HCT116 (cell line): ENCODE data around the gene SRF. TPM values are rescaled to one million over a fixed set of nuclear protein-coding genes. Genes with fewer than 3 reads are reported as not detected.

Experiments used
- ATAC-seq: fragments of 200-7000 bp; cut with Tn5 transposase; 2 replicates; pipeline ENCODE4 v1.9.1; 2020; ENCODE audit warnings: mild to moderate bottlenecking, moderate library complexity
- BruUV-seq: library from RNA; stranded (reverse); fragments of 400-500 nt; replicated peaks from 2 replicates; lab custom pipeline; 2021; lab: Mats Ljungman, UMichigan
- CTCF ChIA-PET: fragments of 300-600 bp; sonication (Branson Sonifier 250); formaldehyde crosslinking; loops from one replicate; lab custom pipeline; 2021; ENCODE audit warnings: antibody characterized with exemption; lab: Charles Lee
- POLR2A ChIA-PET: fragments of 300-600, 350-600 bp; sonication (Branson Sonifier 250); formaldehyde crosslinking; loops from one replicate; lab custom pipeline; 2021; ENCODE audit warnings: antibody characterized with exemption; lab: Charles Lee
- RAD21 ChIA-PET, 2 experiments: fragments of 300-600 bp; sonication (Branson Sonifier 250); formaldehyde crosslinking; loops; one replicate each; lab custom pipeline; 2023; ENCODE audit warnings: low total read pairs in 2 of 2; ENCODE audit not compliant: uncharacterized antibody in 2 of 2, unreplicated experiment in 2 of 2, low non-redundant PET in 1 of 2; lab: Charles Lee
- DNase-seq: peaks from one replicate; pipeline ENCODE4 v3.0.0-alpha.2; 2010; ENCODE audit warnings: low read depth, low spot score
- H2AFZ ChIP-seq: fragments of 200-600 bp; shearing (Covaris generic), sonication (generic); 2 replicates; pipeline ENCODE4 v1.6.1; 2017; ENCODE audit warnings: low read depth, mixed run types, mixed read lengths, antibody characterized with exemption, low read length; ENCODE audit not compliant: poor library complexity, severe bottlenecking
- H3K27ac ChIP-seq: 2 replicates; pipeline ENCODE4 v1.5.1; 2012; ENCODE audit warnings: low read depth, low read length
- H3K27me3 ChIP-seq: fragments of 200-600 bp; sonication (generic); 2 replicates; pipeline ENCODE4 v1.6.1; 2016; ENCODE audit warnings: mixed run types, low read length, mixed read lengths; ENCODE audit not compliant: insufficient read depth
- H3K36me3 ChIP-seq, 2 experiments: fragments of 200-500 bp in 1 of 2; fragments of 200-600 bp in 1 of 2; sonication (Bioruptor generic) in 1 of 2; sonication (generic) in 1 of 2; 2 replicates each; pipeline versions ENCODE4 v1.5.1 to v1.6.1; 2014 to 2016; ENCODE audit warnings: low read length in 2 of 2, inconsistent platforms in 1 of 2, mixed read lengths in 1 of 2, mixed run types in 1 of 2; ENCODE audit not compliant: insufficient read depth in 2 of 2, control insufficient read depth in 1 of 2
- H3K4me1 ChIP-seq, 2 experiments: fragments of 200-600 bp in 1 of 2; sonication (generic) in 1 of 2; 2 replicates each; pipeline versions ENCODE4 v1.5.1 to v1.6.1; 2012 to 2017; ENCODE audit warnings: low read length in 2 of 2, inconsistent platforms in 1 of 2, mild to moderate bottlenecking in 1 of 2, mixed read lengths in 1 of 2, mixed run types in 1 of 2, moderate library complexity in 1 of 2; ENCODE audit not compliant: insufficient read depth in 2 of 2, control insufficient read depth in 1 of 2
- H3K4me2 ChIP-seq: fragments of 200-600 bp; sonication (generic); 2 replicates; pipeline ENCODE4 v1.6.1; 2017; ENCODE audit warnings: mixed run types, low read length, mixed read lengths
- H3K4me3 ChIP-seq, 2 experiments: fragments of 200-600 bp in 1 of 2; sonication (generic) in 1 of 2; replicated peaks in 1 of 2; 2 replicates each; pipeline ENCODE4 v1.5.1; 2011 to 2016; ENCODE audit warnings: low read length in 2 of 2, control low read depth in 1 of 2, low read depth in 1 of 2, mild to moderate bottlenecking in 1 of 2, mixed read lengths in 1 of 2, mixed run types in 1 of 2
- H3K79me2 ChIP-seq: fragments of 200-600 bp; sonication (generic); 2 replicates; pipeline ENCODE4 v1.6.1; 2017; ENCODE audit warnings: mild to moderate bottlenecking, mixed run types, low read length, moderate library complexity, mixed read lengths; ENCODE audit not compliant: insufficient read depth
- H3K9ac ChIP-seq: fragments of 200-600 bp; sonication (generic); 2 replicates; pipeline ENCODE4 v1.6.1; 2016; ENCODE audit warnings: low read length, mixed read lengths
- H3K9me2 ChIP-seq: fragments of 200-600 bp; sonication (generic), shearing (Covaris generic); 2 replicates; pipeline ENCODE4 v1.6.1; 2017; ENCODE audit warnings: mixed run types, mild to moderate bottlenecking, moderate library complexity; ENCODE audit not compliant: insufficient read depth
- H3K9me3 ChIP-seq, 2 experiments: fragments of 200-500 bp in 1 of 2; fragments of 200-600 bp in 1 of 2; sonication (Bioruptor generic) in 1 of 2; sonication (generic) in 1 of 2; 2 replicates each; pipeline ENCODE4 v1.6.1; 2014 to 2017; ENCODE audit warnings: low read length in 2 of 2, mixed read lengths in 2 of 2, inconsistent platforms in 1 of 2, low read depth in 1 of 2, mild to moderate bottlenecking in 1 of 2, mixed run types in 1 of 2, moderate library complexity in 1 of 2; ENCODE audit not compliant: control insufficient read depth in 1 of 2, insufficient read depth in 1 of 2
- H4K20me1 ChIP-seq: fragments of 200-600 bp; sonication (generic), shearing (Covaris generic); 2 replicates; pipeline ENCODE4 v1.6.1; 2017; ENCODE audit warnings: mixed run types, mild to moderate bottlenecking, moderate library complexity; ENCODE audit not compliant: insufficient read depth
- ATF3 ChIP-seq: IDR thresholded peaks from 2 replicates; pipeline ENCODE4 v1.6.1; 2012
- CBX3 ChIP-seq: IDR thresholded peaks from 2 replicates; pipeline ENCODE4 v1.6.1; 2012; ENCODE audit warnings: low read depth
- CTCF ChIP-seq, 3 experiments: fragments of 200-600 bp in 1 of 3; sonication (generic) in 1 of 3; IDR thresholded peaks in 2 of 3; conservative IDR thresholded peaks in 1 of 3; 2 replicates each; pipeline ENCODE4 v1.5.1; 2012 to 2017; ENCODE audit warnings: low read depth in 2 of 3, low read length in 2 of 3, antibody characterized with exemption in 1 of 3, borderline replicate concordance in 1 of 3, control low read depth in 1 of 3, mild to moderate bottlenecking in 1 of 3, mixed read lengths in 1 of 3, mixed run types in 1 of 3, moderate library complexity in 1 of 3; ENCODE audit not compliant: insufficient read depth in 1 of 3
- ELF1 ChIP-seq: IDR thresholded peaks from 2 replicates; pipeline ENCODE4 v1.6.1; 2012; ENCODE audit warnings: low read depth, borderline replicate concordance
- FOSL1 ChIP-seq: IDR thresholded peaks from 2 replicates; pipeline ENCODE4 v1.6.1; 2012; ENCODE audit warnings: low read depth
- POLR2AphosphoS5 ChIP-seq: IDR thresholded peaks from 2 replicates; pipeline ENCODE4 v1.6.1; 2011; ENCODE audit warnings: mild to moderate bottlenecking, low read depth, low read length, moderate library complexity
- SP1 ChIP-seq: IDR thresholded peaks from 2 replicates; pipeline ENCODE4 v1.6.1; 2012; ENCODE audit warnings: low read depth
- SRF ChIP-seq: IDR thresholded peaks from 2 replicates; pipeline ENCODE4 v1.6.1; 2012; ENCODE audit warnings: low read depth
- TCF7L2 ChIP-seq: IDR thresholded peaks from 2 replicates; pipeline ENCODE4 v1.7.0; 2011; ENCODE audit warnings: borderline replicate concordance, inconsistent platforms; ENCODE audit not compliant: insufficient read depth, insufficient read length; ENCODE audit errors: extremely low read depth
- YY1 ChIP-seq: IDR thresholded peaks from 2 replicates; pipeline ENCODE4 v1.6.1; 2011; ENCODE audit warnings: low read length, low read depth, moderate library complexity, mild to moderate bottlenecking; ENCODE audit not compliant: insufficient replicate concordance; ENCODE audit errors: extremely low read depth
- ZBTB33 ChIP-seq: IDR thresholded peaks from 2 replicates; pipeline ENCODE4 v1.6.1; 2011; ENCODE audit warnings: mild to moderate bottlenecking, low read length, moderate library complexity; ENCODE audit not compliant: insufficient replicate concordance; ENCODE audit errors: extremely low read depth
- ZFX ChIP-seq: fragments of 450-650 bp; IDR thresholded peaks from 2 replicates; pipeline ENCODE4 v1.6.1; 2017
- intact Hi-C: fragments of 100-400 bp; cut with micrococcal nuclease; formaldehyde crosslinking; loops from 2 replicates; pipeline ENCODE4 v1.10.0; 2022
- total RNA-seq: library from RNA; stranded (reverse); gene quantifications from one replicate; pipeline ENCODE4 v1.2.1, GENCODE V29; 2021; ENCODE audit not compliant: unreplicated experiment

Gene SRF
- total RNA-seq, 1 experiment from 2014 or later, result 28.1 TPM

- TF ChIP-seq ATF3, result no peak
- ATAC-seq, result no peak
- no peak overlapping the region for H3K4me3 ChIP-seq
- ChIA-PET RAD21 (no interaction called here), POLR2A (no interaction called here), CTCF (no interaction called here)
- H3K9me2 ChIP-seq, result no peaks in the 10 kb centered on the region
- H2AFZ ChIP-seq, result no peak overlapping the region
- H3K9ac ChIP-seq, result no peak overlapping the region
- no peaks in the 10 kb centered on the region for H3K27me3 ChIP-seq
- H3K4me2 ChIP-seq, result no peak overlapping the region
- intact Hi-C loops, result no loop called here
- no peaks in the 10 kb centered on the region for H4K20me1 ChIP-seq
- H3K36me3 ChIP-seq, result peaks cover 2 to 4% of the 10 kb centered on the region in 2 experiments; a peak in 2 of 4 replicates
- no peak overlapping the region for H3K27ac ChIP-seq
- H3K79me2 ChIP-seq, result peaks cover 30% of the 10 kb centered on the region; the same call in 1 of the 2 replicates
- BruUV-seq, result no TSS peak
- no peaks in the 10 kb centered on the region for H3K9me3 ChIP-seq
- no peak for DNase-seq
- peaks cover 44 to 47% of the 10 kb centered on the region in 2 experiments for H3K4me1 ChIP-seq
Observed at GRCh38 chr6:43127877-43128276, 43.2 kb upstream of the SRF start.

GRCh38 chr6:43128926-43129325 is 42.1 kb upstream of the SRF start:
- ChIA-PET CTCF (no interaction called here), RAD21 (no interaction called here)
- Histone ChIP-seq H3K9me3 (no peaks in the 10 kb centered on the region), H3K36me3 (peaks cover 4% of the 10 kb centered on the region in 2 experiments; a peak in 2 of 4 replicates), H3K4me3 (no peak overlapping the region), H3K9ac (no peak overlapping the region), H3K27me3 (no peaks in the 10 kb centered on the region), H3K79me2 (peaks cover 26% of the 10 kb centered on the region; the same call in 1 of the 2 replicates), H4K20me1 (no peaks in the 10 kb centered on the region)
- DNase-seq, result no peak
- ATAC-seq, result no peak
- TF ChIP-seq POLR2AphosphoS5, result no peak
- TF ChIP-seq ZBTB33, result no peak
- TF ChIP-seq CTCF (IDR thresholded peaks at IDR 0.05 in 2 of 3, conservative IDR thresholded peaks at IDR 0.05 in 1 of 3; ENCODE audit: borderline replicate concordance in 1 of 3, insufficient read depth in 1 of 3, low read depth in 2 of 3, low read length in 2 of 3), result no peak
- no peak for TF ChIP-seq YY1
- no peak for TF ChIP-seq SRF
- TF ChIP-seq SP1, result no peak
- TF ChIP-seq TCF7L2, result no peak
- no peak for TF ChIP-seq ZFX
- TF ChIP-seq CBX3, result no peak
- no peak for TF ChIP-seq FOSL1
- no peak for TF ChIP-seq ELF1
- TF ChIP-seq, all 23 proteins: peak for 0
- intact Hi-C loops, result no loop called here
- no TSS peak for BruUV-seq
- Histone ChIP-seq H3K9me2 (no peaks in the 10 kb centered on the region), H3K4me2 (no peak overlapping the region), H3K4me1 (peaks cover 33 to 37% of the 10 kb centered on the region in 2 experiments), H2AFZ (no peak overlapping the region), H3K27ac (no peak overlapping the region)
- POLR2A ChIA-PET, result no interaction called here
